NCI-H2227 treated with DMSO at 0.1 percent for 48 hours (cell line): ENCODE measurements around the gene CD63.
"Not testable (repeated sequence)": the region's sequence is repeated elsewhere in the genome, so short reads cannot be mapped to it uniquely, and the experiment has no call there.

ENCODE experiments used
- DNase-seq: peaks from one replicate; lab custom pipeline; 2025; lab: John Stamatoyannopoulos, UW

CD63 gene, protein sequence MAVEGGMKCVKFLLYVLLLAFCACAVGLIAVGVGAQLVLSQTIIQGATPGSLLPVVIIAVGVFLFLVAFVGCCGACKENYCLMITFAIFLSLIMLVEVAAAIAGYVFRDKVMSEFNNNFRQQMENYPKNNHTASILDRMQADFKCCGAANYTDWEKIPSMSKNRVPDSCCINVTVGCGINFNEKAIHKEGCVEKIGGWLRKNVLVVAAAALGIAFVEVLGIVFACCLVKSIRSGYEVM

DNA sequence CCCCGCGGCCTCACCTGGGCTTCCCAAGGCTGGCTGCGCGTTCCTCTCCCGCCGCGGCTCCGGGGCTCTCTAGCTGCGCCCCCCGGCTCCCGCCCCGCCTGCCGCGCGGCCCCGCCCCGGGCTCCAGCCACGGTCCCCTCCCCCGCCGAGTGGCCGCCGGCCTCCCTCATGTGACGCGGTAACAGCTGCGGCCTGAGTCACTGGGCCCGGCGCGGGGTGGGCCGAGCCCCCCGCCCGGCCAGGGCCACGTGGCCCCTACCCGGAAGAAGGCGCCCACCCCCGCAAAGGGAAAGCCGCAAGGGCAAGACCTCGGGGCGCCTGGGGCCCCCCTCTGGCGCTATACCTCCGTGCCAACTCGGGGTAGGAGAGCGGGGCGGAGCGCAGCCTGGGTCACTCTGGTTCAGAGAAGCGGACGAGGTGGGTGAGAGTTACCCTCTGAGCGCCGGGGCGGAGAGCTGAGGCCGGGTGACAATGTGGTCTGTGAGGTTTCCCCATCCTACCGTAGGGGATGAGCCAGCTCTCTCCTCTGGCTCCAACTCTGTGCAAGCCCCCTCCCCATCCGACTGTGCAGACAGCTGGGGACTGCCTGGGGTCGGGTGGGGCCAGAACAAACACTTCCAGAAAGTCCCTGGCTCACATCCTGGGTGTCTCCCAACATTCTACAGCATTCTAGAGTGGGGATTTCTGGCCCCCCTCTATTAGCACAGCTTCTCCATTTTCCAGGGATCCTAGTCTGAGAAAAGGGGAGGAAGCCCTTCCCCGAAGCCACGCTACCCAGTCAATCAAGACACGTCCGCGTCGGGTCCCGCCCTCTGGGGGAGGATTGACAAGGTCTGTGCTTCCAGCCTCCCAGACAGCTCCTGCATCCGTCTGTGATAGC lies at the start of gene CD63:
TSS of gene CD63 (minus strand) at position 71 of the 880 bp plus-strand sequence. CDS start 668 bp downstream, outside the sequence.
- DNase-seq = peak; percentile 42

DNA sequence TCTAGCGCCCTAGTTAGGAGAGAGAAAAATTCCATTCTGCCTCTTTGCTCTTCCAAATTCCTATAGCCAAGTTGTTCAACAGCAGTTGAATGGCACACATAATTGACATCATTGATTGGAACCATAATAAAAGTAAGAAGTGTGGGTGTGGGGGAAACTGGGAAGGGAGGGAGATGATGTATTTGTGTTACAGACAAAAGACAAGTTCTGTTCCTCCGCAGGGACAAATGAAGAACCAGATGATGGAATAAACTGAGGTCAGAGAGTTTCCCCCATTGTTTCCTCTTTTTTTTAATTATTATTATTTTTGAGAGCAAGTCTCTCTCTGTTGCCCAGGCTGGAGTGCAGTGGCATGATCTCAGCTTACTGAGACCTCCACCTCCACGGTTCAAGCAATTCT lies 49.0 kb upstream of the CD63 start:
- DNase-seq = no peak

DNA sequence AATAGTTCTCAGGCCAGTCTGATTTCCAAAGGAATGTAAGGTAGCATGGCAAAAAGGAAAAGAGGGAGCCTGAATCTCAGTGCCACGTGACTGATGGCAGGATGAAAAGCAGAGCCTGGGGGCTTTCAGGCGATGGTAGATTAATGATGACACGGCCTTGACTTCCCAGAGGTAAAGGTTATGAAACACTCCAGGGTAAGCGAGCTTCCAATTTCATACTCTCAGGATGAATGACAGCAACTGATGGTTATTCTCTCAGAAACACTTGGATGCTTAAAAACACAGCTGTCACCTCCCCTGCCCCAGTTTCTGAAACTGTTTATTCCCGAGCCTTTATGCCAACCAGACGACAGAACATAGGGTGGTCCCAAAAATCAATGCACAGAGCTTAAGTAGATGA lies 42.9 kb upstream of the CD63 start:
- DNase-seq = peak; percentile 3

DNA sequence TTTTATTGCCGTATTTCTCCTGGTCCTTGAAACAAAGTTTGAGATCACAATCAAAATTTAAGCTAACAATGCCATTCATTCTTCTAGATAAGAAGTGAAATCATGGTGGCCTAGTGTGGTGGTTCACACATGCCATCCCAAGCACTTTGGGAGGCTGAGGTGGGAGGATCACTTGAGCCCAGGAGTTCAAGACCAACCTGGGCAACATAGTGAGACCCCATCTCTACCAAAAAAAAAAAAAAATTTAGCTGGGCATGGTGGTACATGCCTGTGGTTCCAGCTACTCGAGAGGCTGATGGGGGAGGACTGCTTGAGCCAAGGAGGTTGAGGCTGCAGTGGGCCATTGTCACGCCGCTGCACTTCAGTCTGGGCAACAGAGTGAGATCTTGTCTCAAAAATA lies 38.3 kb upstream of the CD63 start:
- no peak for DNase-seq

DNA sequence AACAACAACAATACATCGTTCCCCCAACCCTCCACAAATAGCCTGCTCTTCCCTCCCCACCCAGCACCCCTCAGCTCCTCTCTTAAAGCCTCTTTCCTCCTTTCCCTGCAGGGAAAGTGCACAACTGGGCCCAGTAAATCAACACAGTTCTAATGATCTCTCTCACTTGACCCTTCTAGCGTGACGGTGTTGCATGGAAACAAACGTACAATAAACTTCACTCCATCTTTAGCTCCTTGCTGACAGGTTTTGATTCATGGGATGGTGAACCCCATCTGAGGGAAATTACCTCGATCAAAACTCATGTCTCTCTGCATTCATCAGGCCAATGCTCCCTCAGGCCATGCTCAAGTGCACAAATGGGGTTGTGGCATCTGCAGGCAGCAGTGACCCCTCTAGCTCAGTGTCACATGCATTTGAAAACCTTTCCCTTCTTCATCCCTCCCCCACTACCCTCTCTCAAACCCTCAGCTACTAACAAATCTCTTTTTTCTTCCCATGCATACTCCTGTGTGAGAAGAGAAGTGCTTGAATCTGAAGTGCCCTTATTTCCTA lies 37.0 kb upstream of the CD63 start:
- DNase-seq = peak; percentile 44

DNA sequence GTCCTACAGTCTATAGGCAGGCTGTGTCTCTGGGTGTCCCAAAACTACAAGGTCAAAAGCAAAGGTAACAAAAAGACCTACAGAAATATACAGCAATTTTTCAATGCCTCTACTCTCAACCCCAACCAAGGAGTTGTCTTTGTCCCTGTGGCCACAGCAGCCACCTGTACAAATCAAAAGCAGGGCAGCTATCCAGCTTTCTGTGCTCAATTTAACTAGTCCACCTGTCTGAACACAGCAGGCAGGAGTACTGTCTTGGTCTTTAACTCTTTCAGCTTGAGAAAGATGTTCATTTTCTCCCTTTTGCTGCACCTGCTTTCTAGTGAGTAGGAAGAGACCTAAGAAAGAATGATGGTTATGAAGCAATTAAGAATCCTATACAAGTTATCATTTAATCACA lies 33.8 kb upstream of the CD63 start:
- DNase-seq = no peak

DNA sequence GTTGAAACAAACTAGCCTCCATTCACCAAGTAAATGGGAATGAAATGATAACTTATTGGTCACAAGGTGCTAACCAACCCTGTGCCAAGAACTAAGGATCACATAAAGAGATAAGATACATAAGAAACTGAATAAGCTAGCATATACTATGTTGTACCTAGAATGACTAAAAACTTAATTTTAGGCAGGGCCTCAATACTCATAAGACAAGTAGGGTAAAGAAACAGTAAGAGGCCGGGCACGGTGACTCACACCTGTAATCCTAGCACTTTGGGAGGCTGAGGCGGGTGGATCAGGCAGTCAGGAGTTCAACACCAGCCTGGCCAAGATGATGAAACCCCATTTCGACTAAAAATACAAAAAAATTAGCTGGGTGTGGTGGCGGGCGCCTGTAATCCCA lies 31.9 kb upstream of the CD63 start:
- no peak for DNase-seq

DNA sequence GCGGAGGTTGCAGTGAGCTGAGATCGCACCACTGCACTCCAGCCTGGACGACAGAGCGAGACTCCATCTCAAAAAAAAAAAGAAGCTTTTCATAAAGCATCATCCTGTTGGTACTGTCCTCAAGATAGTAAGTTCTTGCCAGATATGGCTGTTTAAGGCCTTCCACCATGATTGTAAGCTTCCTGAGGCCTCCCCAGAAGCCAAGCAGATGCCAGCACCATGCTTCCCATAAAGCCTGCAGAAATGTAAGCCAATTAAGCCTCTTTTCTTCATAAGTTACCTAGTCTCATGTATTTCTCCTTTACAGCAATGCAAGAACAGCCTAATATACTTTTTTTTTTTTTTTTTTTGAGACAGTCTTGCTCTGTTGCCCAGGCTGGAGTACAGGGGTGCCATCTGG lies 29.8 kb upstream of the CD63 start:
- not testable (repeated sequence) for DNase-seq

DNA sequence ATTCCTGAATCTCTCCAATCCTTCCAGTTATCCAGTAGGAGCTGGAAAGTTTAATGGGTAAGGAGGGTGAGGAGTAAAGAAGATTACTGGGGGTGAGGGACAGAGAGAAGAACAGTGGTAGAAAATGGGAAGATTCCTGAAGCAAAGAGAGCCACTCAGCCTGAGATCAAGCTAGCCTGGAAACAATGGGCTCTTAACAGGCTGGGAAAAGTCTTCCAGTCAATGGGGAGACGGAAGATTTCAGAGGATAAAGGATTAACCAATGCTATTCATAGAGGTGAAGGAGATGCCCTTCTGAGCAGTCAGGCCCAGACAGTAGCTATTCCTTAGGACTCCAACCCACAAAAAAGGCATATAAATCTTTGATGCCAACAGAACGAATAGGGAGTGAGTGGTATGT lies 28.9 kb upstream of the CD63 start:
- DNase-seq = no peak

DNA sequence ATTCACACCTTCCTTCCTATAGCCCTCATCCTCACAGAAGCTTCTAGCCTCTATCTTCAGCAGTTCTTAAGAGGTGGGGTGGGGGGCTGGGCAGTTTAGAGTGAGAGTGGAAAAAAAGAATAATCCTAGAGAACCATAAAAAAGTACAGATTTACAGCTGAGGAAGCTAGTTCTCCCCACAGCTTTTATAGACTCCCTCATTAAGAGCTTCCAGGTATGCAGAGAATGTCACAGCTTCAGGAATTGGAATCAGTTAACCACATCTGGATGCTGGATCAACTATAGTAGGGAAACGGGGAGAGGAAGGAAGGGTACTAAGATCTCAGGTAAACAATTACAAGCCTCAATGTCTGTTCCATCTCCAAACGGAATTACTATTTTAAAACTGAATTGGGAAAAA lies 26.4 kb upstream of the CD63 start:
- DNase-seq = no peak

DNA sequence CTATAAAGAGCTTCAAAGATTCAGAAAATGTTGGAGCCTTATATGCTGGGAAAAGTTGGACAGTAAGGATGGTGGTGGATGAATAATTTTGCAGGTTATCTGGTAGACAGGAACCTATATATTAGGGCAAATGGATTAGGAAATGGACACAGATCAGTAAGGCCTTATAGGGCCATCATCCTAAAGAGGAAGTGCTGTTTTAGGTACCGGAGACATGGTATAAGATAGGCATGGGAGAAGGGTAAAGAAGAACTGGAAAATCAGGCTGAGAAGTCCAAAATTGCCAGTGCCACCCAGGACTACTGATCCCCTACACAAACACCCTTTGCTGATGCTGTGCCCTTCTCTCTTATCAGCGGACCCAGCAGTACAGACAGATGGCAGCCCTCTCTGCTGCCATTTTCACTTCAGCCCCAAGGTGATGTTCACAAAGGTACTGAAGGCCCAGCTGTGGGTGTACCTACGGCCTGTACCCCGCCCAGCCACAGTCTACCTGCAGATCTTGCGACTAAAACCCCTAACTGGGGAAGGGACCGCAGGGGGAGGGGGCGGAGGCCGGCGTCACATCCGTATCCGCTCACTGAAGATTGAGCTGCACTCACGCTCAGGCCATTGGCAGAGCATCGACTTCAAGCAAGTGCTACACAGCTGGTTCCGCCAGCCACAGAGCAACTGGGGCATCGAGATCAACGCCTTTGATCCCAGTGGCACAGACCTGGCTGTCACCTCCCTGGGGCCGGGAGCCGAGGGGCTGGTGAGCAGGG lies 19.6 kb upstream of the CD63 start:
- DNase-seq = no peak

DNA sequence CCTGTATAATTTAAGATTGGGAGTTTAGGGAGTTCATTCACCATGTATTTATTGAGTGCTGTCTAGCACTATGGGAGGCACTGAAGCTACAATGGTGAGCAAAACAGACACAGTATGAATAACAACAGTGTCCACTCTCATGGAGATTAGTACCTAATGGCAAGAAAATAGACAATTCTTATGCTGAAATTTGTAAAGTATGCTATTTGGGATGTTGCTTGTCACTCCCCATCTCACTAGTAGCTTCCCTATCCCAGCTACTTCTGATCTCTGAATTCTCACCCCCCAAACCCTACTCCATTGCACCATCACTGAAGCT lies 18.1 kb upstream of the CD63 start:
- DNase-seq = no peak

DNA sequence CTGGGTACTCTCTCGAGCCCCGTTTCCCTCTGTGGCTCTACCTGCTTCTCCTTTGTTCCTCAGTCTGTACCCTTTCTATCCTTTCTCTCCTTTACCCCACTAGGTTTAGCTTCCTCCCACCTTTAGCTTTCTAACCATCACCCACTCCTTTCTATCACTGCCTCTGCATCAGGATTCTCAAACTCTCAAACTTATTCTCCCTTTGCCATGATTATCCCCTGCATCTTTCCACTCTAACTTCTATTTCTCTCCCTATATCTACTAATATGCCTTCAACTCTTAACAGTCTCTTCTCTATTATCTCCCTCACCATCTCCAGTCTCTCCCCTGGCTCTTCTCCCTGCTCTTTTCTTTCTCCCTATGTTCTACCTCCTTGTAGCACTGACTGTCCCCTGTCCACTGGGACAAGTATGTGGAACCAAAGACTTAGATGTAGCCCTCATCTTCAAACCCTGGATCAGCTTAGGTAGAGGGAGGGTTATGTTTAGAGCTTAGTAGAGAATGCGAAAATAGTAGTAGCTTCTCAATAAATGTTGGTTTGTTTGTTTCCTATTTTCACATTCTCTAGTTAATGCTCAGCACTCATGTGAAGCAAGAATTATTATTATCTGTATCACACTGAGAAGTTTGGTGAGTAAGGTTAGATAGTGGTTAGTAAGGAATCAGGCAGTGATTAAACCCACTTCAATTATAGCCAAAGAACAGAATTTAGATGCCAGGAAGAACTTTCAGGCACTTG lies 17.5 kb upstream of the CD63 start:
- DNase-seq = no peak

DNA sequence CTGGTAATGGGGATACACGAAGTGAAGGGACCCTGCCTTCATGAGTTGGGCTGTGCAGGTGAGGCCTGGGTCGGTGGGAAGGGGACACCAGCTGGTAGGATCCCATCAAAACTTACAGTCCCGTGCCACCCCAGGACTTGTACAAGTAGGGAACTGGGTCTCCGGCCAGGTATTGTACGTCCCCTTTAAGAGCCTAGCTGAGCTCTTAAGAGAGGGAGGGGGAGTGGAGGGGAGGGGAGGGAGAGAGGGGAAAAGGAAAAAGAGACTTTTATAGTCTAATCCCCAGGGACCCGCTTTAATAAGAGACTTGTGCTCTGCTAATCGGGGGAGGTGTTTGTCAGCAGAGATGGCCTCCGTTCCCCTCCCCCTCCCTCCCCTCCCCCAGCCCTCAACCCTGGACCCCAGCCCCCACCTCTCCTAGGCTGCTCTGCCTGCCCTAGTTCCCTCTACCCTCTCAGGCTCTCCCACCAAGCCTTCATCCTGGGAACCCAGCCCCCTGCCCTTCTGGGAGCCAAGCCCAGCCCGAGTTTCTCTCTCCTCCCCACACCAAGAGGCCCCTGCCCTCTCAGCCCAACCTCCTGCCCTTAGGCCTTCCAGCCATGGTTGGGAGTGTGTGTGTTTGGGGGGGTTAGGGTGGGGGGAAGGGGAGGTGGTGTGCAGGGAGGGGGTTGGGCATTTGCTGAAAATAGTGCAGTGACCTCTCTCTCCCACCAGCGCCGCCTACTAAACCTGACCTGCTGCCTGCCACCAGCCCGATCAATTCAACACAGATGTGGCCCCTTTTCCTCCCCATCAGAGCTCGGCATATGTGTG lies 16.8 kb upstream of the CD63 start:
- peak; percentile 46 for DNase-seq

DNA sequence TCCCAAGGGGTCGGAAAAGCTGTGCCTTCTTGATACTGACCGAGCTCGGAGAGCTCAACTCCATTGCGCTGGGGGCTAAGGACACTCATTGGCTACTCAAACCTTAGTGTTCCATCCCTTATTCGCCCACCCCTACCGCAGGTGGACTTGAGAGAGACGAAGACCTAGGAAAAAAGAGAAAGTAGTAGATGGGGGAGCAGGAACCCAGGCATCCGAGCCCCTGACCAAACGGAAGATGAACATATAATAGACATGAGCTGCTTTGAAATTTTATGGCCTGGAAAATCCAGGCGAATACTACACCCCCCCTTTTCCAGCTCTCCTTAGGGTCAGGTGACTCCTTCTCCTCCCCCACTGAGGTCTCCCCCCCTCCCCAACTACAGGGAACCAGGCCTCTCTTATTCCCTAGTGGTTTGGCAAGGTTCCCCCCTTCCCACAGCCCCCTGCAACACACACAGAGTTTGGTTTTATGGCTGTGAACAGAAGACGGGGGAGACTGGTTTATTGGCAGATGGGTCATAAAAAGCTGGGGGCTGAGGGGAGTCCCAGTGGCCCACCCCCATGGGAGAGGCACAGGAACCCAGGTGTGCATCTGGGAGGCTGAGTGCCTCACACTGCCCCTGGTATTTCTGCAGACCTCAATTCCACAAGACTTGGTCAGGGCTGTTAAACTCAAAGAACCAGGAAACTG lies 15.7 kb upstream of the CD63 start:
- DNase-seq = no peak

DNA sequence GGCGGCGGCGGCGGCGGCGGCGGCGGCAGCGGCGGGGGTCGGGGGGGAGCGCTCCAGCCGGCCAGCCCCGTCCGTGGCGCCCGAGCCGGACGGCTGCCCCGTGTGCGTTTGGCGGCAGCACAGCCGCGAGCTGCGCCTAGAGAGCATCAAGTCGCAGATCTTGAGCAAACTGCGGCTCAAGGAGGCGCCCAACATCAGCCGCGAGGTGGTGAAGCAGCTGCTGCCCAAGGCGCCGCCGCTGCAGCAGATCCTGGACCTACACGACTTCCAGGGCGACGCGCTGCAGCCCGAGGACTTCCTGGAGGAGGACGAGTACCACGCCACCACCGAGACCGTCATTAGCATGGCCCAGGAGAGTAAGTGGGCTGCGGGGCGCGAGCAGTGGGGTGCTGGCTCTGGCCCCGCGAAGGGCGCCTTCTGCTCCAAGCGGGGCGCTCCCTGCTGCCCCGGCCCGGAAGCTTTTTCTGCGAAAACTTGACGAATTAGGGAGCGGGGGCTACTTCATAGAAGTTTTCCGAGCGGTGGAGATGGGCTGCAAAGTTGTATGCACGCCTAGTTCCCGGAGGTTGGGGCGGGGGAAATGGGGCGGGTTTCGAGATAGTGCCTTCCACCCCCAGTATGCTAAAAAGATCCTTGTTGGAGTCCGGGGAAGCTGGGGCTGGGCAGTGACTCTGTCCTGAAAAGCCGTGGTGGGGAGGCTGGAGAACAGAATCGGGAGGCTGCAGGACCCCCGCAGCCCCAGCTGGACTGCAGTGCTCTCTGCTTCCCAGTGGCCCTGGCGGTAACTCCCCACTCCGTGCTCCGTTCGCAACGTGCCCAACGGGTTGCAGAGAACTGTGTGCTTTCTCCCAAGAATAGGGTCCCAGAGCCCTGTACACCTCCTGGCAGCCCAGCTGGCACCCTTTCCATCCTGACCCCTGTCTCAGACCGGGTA lies 14.9 kb upstream of the CD63 start:
- DNase-seq = no peak

DNA sequence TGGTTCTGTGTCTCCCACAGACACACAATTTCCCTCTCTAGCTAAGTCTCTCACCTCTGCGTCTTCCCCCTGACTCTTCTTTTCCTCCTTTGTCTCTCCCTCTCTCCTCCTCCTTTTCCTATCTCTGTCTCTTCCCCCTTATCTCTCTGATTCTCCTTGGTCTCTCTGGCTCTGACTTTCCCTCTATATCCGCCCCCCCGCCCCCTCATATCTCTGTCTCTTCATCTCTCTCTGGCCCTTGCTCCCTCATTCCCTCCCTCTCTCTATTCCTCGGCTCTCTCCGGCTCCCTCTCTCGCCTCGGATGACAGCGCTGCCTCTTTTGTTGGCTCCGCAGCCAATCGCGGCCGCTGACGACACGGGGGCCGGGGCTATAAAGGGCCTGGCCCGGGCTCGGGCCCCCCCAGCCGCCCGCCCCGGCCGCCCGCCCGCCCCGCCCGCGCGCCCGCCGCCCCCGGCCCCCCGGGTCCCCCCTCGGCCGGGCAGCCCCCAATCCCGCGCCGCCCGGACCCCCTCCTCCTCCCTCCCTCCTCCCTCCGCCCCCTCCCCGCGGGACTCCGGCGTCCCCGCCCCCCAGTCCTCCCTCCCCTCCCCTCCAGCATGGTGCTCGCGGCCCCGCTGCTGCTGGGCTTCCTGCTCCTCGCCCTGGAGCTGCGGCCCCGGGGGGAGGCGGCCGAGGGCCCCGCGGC lies 14.1 kb upstream of the CD63 start, which contains the start of gene GDF11:
TSS of gene GDF11 (plus strand) at position 404 of the 687 bp plus-strand sequence. CDS start at position 599, 195 bp downstream.
- peak; percentile 68 for DNase-seq

DNA sequence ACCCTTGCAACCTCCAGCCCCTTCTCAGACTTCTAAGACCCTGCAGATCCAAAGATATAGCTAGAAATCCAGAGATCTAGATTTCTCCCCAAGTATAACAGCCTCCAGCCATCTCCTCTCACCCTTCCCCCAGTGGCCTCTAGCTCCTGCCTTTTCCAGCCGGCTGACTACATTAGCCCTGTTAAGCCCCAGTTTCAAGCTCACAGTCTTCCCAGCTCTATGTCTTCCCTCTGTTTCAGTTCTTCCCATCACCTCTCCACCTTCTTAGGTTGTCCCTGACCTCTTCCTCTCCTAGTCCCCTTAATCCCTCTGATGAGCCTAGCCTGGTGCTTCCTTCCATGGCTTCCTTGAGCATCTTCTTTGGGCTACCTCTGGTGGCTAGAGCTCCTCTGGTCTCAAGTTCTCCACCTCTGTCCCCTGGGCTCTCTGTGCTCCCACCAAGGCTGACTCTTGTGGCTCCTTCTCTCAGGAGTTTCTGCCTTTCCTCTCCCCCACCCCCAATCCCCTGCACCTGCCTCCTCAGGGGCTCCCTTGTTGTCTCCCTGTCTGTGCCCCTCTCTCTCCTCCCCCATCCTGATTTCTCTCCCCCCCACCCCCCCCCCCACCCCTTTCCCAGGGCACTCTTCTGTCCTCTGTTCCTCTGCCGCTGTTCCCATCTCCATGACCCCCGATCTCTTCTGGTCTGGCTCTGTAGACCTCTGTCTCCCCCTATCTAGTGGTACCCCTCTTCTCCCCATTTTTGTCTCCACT lies 13.3 kb upstream of the CD63 start:
- no peak for DNase-seq
